K562 treated with DMSO at 1 percent for 12 hours (cell line): ENCODE results near the gene AARSD1. TPM values are rescaled to one million over a fixed set of nuclear protein-coding genes. Genes with fewer than 3 reads are reported as not detected.

Experiments
- total RNA-seq: library from RNA; unstranded; fragments of 300-600 nt; gene quantifications from 2 replicates; pipeline ENCODE4 v1.2.3, GENCODE V29; 2022; ENCODE audit not compliant: insufficient read depth

AARSD1 gene, protein sequence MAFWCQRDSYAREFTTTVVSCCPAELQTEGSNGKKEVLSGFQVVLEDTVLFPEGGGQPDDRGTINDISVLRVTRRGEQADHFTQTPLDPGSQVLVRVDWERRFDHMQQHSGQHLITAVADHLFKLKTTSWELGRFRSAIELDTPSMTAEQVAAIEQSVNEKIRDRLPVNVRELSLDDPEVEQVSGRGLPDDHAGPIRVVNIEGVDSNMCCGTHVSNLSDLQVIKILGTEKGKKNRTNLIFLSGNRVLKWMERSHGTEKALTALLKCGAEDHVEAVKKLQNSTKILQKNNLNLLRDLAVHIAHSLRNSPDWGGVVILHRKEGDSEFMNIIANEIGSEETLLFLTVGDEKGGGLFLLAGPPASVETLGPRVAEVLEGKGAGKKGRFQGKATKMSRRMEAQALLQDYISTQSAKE
- 23.1 and 31.4 TPM in 2 replicates for total RNA-seq

DNA sequence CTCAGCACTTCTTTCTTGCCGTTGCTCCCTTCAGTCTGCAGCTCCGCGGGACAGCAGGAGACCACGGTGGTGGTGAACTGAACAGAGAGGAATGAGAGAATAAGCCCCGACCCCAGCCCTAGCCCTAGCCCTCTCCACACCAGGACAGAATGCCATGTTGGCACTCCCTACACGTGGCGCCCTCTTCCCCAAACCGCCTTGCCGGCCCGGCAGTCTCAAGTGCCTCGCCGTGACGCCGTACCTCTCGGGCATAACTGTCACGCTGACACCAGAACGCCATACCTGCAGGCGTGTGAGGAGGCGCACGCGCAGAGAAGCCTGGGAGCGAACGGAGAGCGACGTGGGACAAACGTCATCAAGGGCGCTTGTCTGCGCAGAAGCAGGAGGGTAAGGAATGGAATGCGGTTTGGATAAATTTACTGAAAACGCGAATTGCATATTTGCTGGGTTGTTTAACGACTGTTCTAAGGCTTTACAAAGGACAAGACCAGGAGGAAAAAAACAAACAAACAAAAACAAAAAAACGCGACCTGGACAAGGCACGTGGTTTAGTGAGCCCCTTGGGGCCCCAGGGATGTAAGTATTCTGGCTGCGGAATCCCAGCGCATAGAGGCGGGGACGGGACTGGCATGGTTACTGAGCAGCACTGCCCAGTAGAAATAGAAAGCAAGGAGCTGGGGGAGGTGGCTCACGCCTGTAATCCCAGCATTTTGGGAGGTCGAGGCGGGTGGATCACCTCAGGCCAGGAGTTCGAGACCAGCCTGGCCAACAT lies at the start of gene AARSD1:
TSS of gene AARSD1 (minus strand) at position 294 of the 772 bp plus-strand sequence. CDS start at position 280, 14 bp downstream.

DNA sequence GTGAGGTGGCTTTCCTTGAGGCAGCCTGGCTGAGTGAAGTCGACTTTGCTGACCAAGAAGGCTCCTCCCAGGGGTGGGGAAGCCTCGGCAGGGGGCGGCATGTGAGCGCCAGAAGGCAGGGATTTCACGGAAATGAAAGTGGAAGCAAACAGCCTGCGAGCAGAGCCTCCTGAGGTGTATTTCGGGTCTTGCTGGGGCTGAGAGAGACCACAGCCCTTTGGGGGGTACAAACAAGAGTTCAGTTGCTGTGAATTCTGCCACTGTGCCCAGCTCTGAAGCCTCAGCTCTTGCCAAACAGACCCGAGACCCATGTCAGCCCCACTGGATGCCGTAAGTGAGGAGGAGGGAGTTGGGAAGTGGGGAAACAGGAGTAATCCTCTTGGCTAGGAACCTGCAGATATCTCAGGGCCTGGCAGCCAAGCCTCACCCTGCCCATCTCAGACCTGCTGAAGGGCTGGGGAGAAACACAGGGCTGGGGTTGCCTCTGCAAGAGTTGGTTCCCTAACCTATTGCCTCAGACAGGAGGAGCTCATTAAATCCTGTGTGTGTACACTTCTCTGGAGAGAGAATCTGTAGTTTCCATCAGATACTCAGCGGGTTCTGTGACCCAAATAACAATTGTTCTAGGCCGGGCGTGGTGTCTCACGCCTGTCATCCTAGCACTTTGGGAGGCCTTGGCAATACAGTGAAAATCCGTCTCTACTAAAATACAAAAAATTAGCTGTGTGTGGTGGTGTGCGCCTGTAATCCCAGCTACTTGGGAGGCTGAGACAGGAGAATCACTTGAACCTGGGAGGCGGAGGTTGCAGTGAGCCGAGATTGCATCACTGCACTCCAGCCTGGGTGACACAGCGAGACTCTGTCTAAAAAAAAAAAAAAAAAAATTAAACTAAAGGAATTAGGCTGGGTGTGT lies 42.6 kb upstream of the AARSD1 start, which contains the start of gene IFI35:
TSS of gene IFI35 (plus strand) at position 146 of the 913 bp plus-strand sequence. CDS start at position 310, 164 bp downstream.

DNA sequence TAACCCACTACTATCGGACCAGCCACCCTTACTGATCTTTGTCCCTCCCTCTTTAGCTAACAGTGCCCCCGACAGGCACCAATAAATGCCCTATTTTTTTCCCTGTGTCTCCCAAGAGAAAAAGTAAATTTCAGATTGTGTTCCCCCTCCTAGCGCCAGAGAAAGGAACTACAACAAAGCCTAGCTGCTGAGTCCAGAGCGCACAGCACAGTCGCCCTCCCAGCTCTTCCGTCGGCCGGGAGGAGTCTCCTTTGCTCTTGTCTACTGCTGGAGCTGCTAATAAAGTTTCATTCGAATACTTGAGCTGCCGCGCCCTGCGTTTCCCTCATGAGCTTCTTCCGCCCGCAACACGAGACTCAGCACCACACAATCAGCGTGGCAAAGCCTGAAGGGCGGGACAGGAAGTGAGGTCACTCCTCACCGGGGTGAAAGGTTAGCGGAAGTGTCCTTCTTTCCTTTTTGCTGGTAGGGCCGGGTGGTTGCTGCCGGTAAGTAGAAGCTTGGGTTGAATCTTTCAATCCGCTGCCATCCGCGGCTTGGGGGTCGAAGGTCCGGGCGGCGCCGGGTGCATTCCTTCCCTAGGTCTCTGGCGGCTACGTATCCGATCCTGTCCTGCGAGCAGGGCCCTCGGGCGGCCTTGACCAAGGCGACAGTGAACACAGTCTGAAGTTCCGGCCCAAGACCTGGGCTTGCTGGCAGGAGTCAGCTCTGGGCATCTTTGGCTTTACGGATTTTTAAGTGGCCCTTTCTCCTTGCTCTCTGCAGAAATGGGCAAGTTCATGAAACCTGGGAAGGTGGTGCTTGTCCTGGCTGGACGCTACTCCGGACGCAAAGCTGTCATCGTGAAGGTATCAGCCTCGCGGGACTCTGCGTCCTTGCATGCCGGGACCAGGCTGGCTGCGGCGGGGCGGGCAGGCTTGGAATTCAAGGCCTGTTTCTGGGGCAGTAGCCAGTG lies 34.0 kb upstream of the AARSD1 start, which contains the start of gene RPL27:
TSS of gene RPL27 (plus strand) at position 436 of the 955 bp plus-strand sequence. CDS start at position 768, 332 bp downstream.

DNA sequence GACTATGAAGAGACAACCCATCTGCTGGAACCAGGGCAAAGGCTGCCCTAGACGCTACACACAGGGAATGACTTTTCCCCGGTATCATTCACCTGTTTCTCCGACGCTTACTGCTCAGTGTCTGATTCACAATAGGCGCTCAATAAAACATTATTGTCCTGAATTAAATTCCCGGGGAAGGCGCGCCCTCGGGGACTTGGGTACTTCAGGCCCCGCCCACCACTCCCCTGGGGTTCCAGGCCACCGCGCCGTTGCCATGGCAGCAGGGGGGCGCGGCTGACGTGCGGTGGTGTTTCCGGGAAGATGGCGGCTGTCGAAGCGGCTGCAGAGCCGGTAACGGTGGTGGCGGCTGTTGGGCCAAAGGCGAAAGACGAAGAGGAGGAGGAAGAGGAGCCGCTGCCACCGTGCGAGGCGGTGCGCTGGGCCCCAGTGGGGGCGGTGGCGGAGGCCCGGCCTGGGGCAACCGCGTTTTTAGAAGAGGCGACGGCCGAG lies 16.1 kb upstream of the AARSD1 start, which contains the start of gene RUNDC1:
TSS of gene RUNDC1 (plus strand) at position 292 of the 492 bp plus-strand sequence. CDS start at position 304, 12 bp downstream.

DNA sequence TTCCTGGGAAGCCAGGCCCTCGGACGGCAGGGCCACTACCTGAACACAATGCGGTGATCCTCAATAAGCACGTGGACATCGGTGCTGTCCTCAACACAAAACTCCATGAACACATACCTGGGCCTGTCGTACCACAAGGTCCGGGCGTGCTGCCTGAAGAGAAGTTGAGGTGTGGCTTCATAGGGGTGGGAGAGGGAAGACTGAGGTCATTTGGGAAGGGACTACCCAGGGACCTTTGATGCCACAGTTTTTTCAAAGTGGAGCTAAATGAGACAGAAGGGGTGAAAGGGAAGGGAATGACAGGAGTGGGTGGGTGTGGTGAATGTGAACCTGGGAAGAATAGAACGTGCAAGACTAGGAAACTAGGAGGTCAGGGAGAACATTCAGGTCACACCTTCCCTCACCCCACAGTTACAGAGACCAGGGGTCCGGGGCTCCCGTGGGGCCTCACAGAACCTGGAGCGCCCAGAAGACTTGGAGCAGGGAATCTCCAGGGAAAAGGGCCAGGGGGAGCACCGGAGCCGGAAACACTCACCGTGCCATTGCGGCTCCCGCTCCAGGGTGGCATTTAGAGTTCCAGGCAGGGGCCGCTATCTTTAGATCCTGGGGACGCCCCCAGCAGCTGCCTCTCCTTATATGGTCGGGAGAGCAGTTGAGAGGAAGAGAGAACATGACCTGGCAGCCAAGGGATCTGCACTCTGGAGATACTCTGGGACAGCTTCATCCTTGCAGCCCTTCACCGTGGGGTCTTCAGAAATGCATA lies 15.4 kb upstream of the AARSD1 start, which contains the start of gene PTGES3L:
TSS of gene PTGES3L (minus strand) at position 570 of the 763 bp plus-strand sequence. CDS start at position 543, 27 bp downstream.

Other genes starting within 250 kb of the AARSD1 start
- gene EZH1, start 219.4 kb downstream of the AARSD1 start, total RNA-seq = 9.5 and 29.4 TPM in 2 replicates
- gene RAMP2, start 203.2 kb downstream of the AARSD1 start, total RNA-seq = not detected in 2 replicates
- gene VPS25, start 191.0 kb downstream of the AARSD1 start, total RNA-seq = 138 and 158 TPM in 2 replicates
- gene WNK4, start 183.8 kb downstream of the AARSD1 start, total RNA-seq = 2.8 and 9.5 TPM in 2 replicates
- gene COA3, start 165.8 kb downstream of the AARSD1 start, total RNA-seq = 65.3 and 74.5 TPM in 2 replicates
- 0.37 and 0.66 TPM in 2 replicates for gene CNTD1, start 165.6 kb downstream of the AARSD1 start, total RNA-seq
- gene BECN1, start 140.2 kb downstream of the AARSD1 start, total RNA-seq = 26.2 and 52.7 TPM in 2 replicates
- gene PSME3, start 131.1 kb downstream of the AARSD1 start, total RNA-seq = 61.1 and 143 TPM in 2 replicates
- gene AOC2, start 119.9 kb downstream of the AARSD1 start, total RNA-seq = 1.1 and 4.3 TPM in 2 replicates
- 1.1 and 3.4 TPM in 2 replicates for gene AOC3, start 113.3 kb downstream of the AARSD1 start, total RNA-seq
- not detected in 2 replicates for gene G6PC1, start 63.7 kb downstream of the AARSD1 start, total RNA-seq
- gene PTGES3L, start 15.6 kb upstream of the AARSD1 start, total RNA-seq = 1.7 and 2.2 TPM in 2 replicates
- 9.1 and 17.5 TPM in 2 replicates for gene RUNDC1, start 16.1 kb upstream of the AARSD1 start, total RNA-seq
- 4,551 and 6,279 TPM in 2 replicates for gene RPL27, start 34.0 kb upstream of the AARSD1 start, total RNA-seq
- gene IFI35, start 42.3 kb upstream of the AARSD1 start, total RNA-seq = 41.3 and 45.4 TPM in 2 replicates
- 299 and 397 TPM in 2 replicates for gene VAT1, start 57.9 kb upstream of the AARSD1 start, total RNA-seq
- gene RND2, start 60.8 kb upstream of the AARSD1 start, total RNA-seq = 2.0 and 2.7 TPM in 2 replicates
- gene BRCA1, start 160.9 kb upstream of the AARSD1 start, total RNA-seq = 28.0 and 62.6 TPM in 2 replicates
- gene NBR1, start 206.8 kb upstream of the AARSD1 start, total RNA-seq = 23.5 and 72.9 TPM in 2 replicates
- gene TMEM106A, start 247.4 kb upstream of the AARSD1 start, total RNA-seq = 0.19 TPM in 1 of 2 replicates, not detected in the other